ENCODE results near the gene MGST3. TPM values are rescaled to one million over a fixed set of nuclear protein-coding genes. Genes with fewer than 3 reads are reported as not detected.
A peak's percentile ranks its signal among the peaks of the same experiment; 100 is the strongest.
"Not testable (repeated sequence)": the region's sequence is repeated elsewhere in the genome, so short reads cannot be mapped to it uniquely, and the experiment has no call there.

MGST3 gene
- total RNA-seq, 2 experiments from 2014 or later = 30.9 to 33.0 TPM

GRCh38 chr1:165661703-165662102 is 30.7 kb downstream of the MGST3 start:
- ChIA-PET CTCF (no interaction called here), POLR2A (no interaction called here)
- DNase-seq (no peak), ATAC-seq (no peak)
- no peaks in the 10 kb centered on the region for H3K9me3 Mint-ChIP-seq (ENCODE audit: insufficient read depth)
- peaks cover 52% of the 10 kb centered on the region for H3K36me3 Mint-ChIP-seq (ENCODE audit: low read depth)
- no peak overlapping the region for H3K4me3 Mint-ChIP-seq
- H3K4me1 Mint-ChIP-seq (ENCODE audit: low read depth) = peaks cover 15% of the 10 kb centered on the region
- no peaks in the 10 kb centered on the region for H3K27me3 Mint-ChIP-seq (ENCODE audit: low read depth)
- no peak overlapping the region for H3K27ac Mint-ChIP-seq

DNA sequence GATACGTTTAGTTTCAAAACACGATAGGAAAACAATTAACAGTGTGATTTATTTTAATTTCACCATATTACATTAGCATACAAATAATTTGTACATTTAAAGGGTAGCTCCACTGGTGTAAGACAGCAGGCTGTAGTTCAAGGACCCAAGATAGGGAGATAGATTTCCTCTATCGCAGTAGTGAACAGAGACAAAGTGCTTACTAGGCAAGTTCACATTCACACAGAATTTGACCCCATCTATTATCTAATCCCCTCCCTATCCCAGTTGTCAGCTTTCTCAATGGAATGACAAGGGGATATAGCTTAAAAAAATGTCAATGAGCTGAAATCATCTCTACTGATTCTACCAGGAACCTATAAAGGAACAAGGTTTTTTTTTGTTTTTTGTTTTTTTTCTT is 31.2 kb downstream of the MGST3 start:
- peaks cover 15% of the 10 kb centered on the region for H3K4me1 Mint-ChIP-seq (ENCODE audit: low read depth)
- H3K27ac Mint-ChIP-seq = no peak overlapping the region
- DNase-seq = no peak
- no peak for ATAC-seq
- peaks cover 57% of the 10 kb centered on the region for H3K36me3 Mint-ChIP-seq (ENCODE audit: low read depth)
- POLR2A ChIA-PET = no interaction called here
- CTCF ChIA-PET = no interaction called here
- no peaks in the 10 kb centered on the region for H3K9me3 Mint-ChIP-seq (ENCODE audit: insufficient read depth)
- no peaks in the 10 kb centered on the region for H3K27me3 Mint-ChIP-seq (ENCODE audit: low read depth)
- no peak overlapping the region for H3K4me3 Mint-ChIP-seq

GRCh38 chr1:165666152-165666825 is 35.3 kb downstream of the MGST3 start:
- POLR2A ChIA-PET = no interaction called here
- no peaks in the 10 kb centered on the region for H3K27me3 Mint-ChIP-seq (ENCODE audit: low read depth)
- CTCF ChIA-PET = interaction anchor here (1.1 to 1.6 kb wide), 3 partner anchors 8 to 64 kb away, joined by 4 to 6 read pairs (median 5); no protein-coding TSS in a partner anchor
- H3K4me1 Mint-ChIP-seq (ENCODE audit: low read depth) = peaks cover 15% of the 10 kb centered on the region
- DNase-seq = no peak
- ATAC-seq = no peak
- H3K36me3 Mint-ChIP-seq (ENCODE audit: low read depth) = peaks cover 75% of the 10 kb centered on the region
- no peak overlapping the region for H3K27ac Mint-ChIP-seq
- no peak overlapping the region for H3K4me3 Mint-ChIP-seq
- no peaks in the 10 kb centered on the region for H3K9me3 Mint-ChIP-seq (ENCODE audit: insufficient read depth)

GRCh38 chr1:165668184-165668583 is 37.1 kb downstream of the MGST3 start:
- Mint-ChIP-seq H3K4me1 (ENCODE audit: low read depth) (peaks cover 15% of the 10 kb centered on the region), H3K9me3 (ENCODE audit: insufficient read depth) (no peaks in the 10 kb centered on the region), H3K27me3 (ENCODE audit: low read depth) (no peaks in the 10 kb centered on the region), H3K4me3 (no peak overlapping the region), H3K36me3 (ENCODE audit: low read depth) (peaks cover 75% of the 10 kb centered on the region), H3K27ac (no peak overlapping the region)
- ChIA-PET CTCF (interaction anchor here (1.1 kb wide), 1 partner anchor 70 kb away, joined by 3 read pairs; no protein-coding TSS in a partner anchor), POLR2A (no interaction called here)
- no peak for ATAC-seq
- DNase-seq = no peak

GRCh38 chr1:165671526-165671925 is 40.5 kb downstream of the MGST3 start:
- Mint-ChIP-seq H3K27me3 (ENCODE audit: low read depth) (no peaks in the 10 kb centered on the region), H3K4me1 (ENCODE audit: low read depth) (peaks cover 8% of the 10 kb centered on the region), H3K36me3 (ENCODE audit: low read depth) (peaks cover 71% of the 10 kb centered on the region), H3K4me3 (no peak overlapping the region), H3K27ac (no peak overlapping the region), H3K9me3 (ENCODE audit: insufficient read depth) (no peaks in the 10 kb centered on the region)
- DNase-seq (no peak), ATAC-seq (no peak)
- ChIA-PET POLR2A (no interaction called here), CTCF (no interaction called here)

- Mint-ChIP-seq H3K27ac (no peak overlapping the region), H3K36me3 (ENCODE audit: low read depth) (peaks cover 63% of the 10 kb centered on the region), H3K27me3 (ENCODE audit: low read depth) (no peaks in the 10 kb centered on the region), H3K4me3 (no peak overlapping the region), H3K9me3 (ENCODE audit: insufficient read depth) (no peaks in the 10 kb centered on the region), H3K4me1 (ENCODE audit: low read depth) (peaks cover 21% of the 10 kb centered on the region)
- CTCF ChIA-PET = no interaction called here
- POLR2A ChIA-PET = interaction anchor here (1.0 kb wide), 1 partner anchor 24 kb away, joined by 4 read pairs; the partner anchor contains the start of gene ALDH9A1
- DNase-seq = no peak
- no peak for ATAC-seq
Measured at GRCh38 chr1:165674599-165674998, 43.6 kb downstream of the MGST3 start.

DNA sequence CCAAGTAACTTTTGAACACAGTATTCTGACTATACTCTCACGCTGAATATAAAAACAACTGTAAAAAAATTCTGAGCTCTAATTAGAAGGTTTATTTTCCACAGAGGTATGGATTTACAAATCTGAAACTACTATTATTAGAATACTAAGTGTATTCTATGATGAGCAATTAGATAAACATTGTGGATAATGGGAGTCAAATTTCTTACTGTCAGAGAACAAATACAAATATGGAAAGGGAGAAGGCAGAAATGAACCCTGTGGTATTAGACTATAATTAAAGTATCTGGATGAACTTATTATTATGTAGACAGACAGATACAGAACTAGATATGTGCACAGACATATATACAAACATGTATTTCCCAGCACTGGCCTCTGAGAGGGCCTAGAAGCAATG is 44.8 kb downstream of the MGST3 start:
- peaks cover 21% of the 10 kb centered on the region for H3K4me1 Mint-ChIP-seq (ENCODE audit: low read depth)
- no peak for DNase-seq
- no peaks in the 10 kb centered on the region for H3K27me3 Mint-ChIP-seq (ENCODE audit: low read depth)
- H3K4me3 Mint-ChIP-seq = no peak overlapping the region
- H3K27ac Mint-ChIP-seq = no peak overlapping the region
- POLR2A ChIA-PET = no interaction called here
- H3K36me3 Mint-ChIP-seq (ENCODE audit: low read depth) = peaks cover 65% of the 10 kb centered on the region
- CTCF ChIA-PET = no interaction called here
- ATAC-seq = no peak
- no peaks in the 10 kb centered on the region for H3K9me3 Mint-ChIP-seq (ENCODE audit: insufficient read depth)

GRCh38 chr1:165678509-165678908 is 47.5 kb downstream of the MGST3 start:
- no peaks in the 10 kb centered on the region for H3K9me3 Mint-ChIP-seq (ENCODE audit: insufficient read depth)
- peaks cover 19% of the 10 kb centered on the region for H3K4me1 Mint-ChIP-seq (ENCODE audit: low read depth)
- no peaks in the 10 kb centered on the region for H3K27me3 Mint-ChIP-seq (ENCODE audit: low read depth)
- peak; percentile 47 for ATAC-seq
- no peak overlapping the region for H3K4me3 Mint-ChIP-seq
- DNase-seq = no peak
- peaks cover 66% of the 10 kb centered on the region for H3K36me3 Mint-ChIP-seq (ENCODE audit: low read depth)
- ChIA-PET POLR2A (interaction anchor here (1.7 kb wide), 1 partner anchor 20 kb away, joined by 5 read pairs; the partner anchor contains the start of gene ALDH9A1), CTCF (interaction anchor here (0.9 kb wide), 1 partner anchor 8 kb away, joined by 3 read pairs; no protein-coding TSS in a partner anchor)
- H3K27ac Mint-ChIP-seq = peak overlapping the region; percentile 62

DNA sequence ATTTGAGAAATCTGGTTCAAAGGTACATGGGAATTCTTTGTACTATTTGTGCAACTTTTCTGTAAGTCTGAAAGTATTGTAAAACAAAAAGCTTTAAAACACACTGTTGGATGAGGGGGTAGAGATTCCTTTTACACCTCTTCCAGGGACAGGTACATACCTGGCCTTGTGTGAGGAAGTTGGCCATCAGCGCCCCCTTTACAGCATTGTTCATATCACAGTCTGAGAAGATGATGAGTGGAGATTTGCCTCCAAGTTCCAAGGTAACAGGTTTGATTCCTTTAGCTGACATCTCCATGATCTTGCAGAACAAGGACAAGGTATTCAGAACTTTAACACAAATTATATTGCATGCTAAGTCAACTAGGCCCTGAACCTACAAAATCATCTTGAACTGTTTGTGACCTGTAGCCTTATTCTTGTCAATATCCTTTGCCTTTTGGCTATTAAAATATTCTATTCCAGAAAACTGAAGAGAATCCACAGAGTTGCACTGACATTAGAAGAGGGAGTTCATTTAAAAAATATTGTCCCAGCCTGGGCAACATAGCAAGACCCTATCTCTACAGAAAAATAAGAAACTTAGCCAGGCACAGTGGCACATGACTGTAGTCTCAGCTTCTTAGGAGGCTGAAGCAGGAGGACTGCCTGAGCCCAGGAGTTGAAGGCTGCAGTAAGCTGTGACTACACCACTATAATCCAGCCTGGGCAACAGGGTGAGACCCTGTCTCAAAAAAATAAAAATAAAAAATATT is 48.4 kb downstream of the MGST3 start:
- Mint-ChIP-seq H3K36me3 (ENCODE audit: low read depth) (peaks cover 64% of the 10 kb centered on the region), H3K27me3 (ENCODE audit: low read depth) (no peaks in the 10 kb centered on the region), H3K4me1 (ENCODE audit: low read depth) (peaks cover 19% of the 10 kb centered on the region), H3K27ac (no peak overlapping the region), H3K4me3 (no peak overlapping the region), H3K9me3 (ENCODE audit: insufficient read depth) (no peaks in the 10 kb centered on the region)
- ATAC-seq (no peak), DNase-seq (no peak)
- ChIA-PET CTCF (interaction anchor here (1.0 kb wide), 1 partner anchor 77 kb away, joined by 3 read pairs; no protein-coding TSS in a partner anchor), POLR2A (interaction anchor here (1.7 kb wide), 1 partner anchor 19 kb away, joined by 5 read pairs; the partner anchor contains the start of gene ALDH9A1)

DNA sequence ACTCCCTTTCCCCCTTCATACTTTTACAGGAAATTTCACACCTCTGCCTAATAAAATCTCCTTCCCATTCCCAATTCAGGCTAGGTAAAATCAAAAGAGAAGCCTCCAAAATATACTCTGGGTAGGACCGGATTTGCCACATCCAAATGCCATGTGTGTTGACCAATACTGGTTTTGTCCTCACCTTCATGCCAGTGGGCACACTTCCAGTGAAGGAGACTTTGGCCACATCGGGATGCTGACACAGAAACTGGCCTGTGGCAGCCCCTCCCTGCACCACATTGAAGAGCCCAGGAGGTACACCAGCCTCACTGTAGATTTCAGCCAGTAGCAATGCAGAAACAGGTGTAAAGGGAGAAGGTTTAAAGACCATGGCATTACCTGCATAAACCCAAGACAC is 49.3 kb downstream of the MGST3 start:
- ChIA-PET POLR2A (no interaction called here), CTCF (no interaction called here)
- H3K4me1 Mint-ChIP-seq (ENCODE audit: low read depth) = peaks cover 17% of the 10 kb centered on the region
- H3K27me3 Mint-ChIP-seq (ENCODE audit: low read depth) = no peaks in the 10 kb centered on the region
- H3K27ac Mint-ChIP-seq = no peak overlapping the region
- no peaks in the 10 kb centered on the region for H3K9me3 Mint-ChIP-seq (ENCODE audit: insufficient read depth)
- ATAC-seq (no peak), DNase-seq (no peak)
- peaks cover 65% of the 10 kb centered on the region for H3K36me3 Mint-ChIP-seq (ENCODE audit: low read depth)
- H3K4me3 Mint-ChIP-seq = no peak overlapping the region

- H3K9me3 Mint-ChIP-seq (ENCODE audit: insufficient read depth); POLR2A ChIA-PET; CTCF ChIA-PET; DNase-seq; H3K27me3 Mint-ChIP-seq (ENCODE audit: low read depth); ATAC-seq; H3K27ac Mint-ChIP-seq; H3K4me3 Mint-ChIP-seq: not testable (repeated sequence)
- H3K4me1 Mint-ChIP-seq (ENCODE audit: low read depth) = peaks cover 16% of the 10 kb centered on the region
- peaks cover 64% of the 10 kb centered on the region for H3K36me3 Mint-ChIP-seq (ENCODE audit: low read depth)
Measured at GRCh38 chr1:165680773-165681172, 49.7 kb downstream of the MGST3 start.

GRCh38 chr1:165683848-165684485 is 52.9 kb downstream of the MGST3 start:
- Mint-ChIP-seq H3K4me3 (no peak overlapping the region), H3K36me3 (ENCODE audit: low read depth) (peaks cover 72% of the 10 kb centered on the region), H3K27me3 (ENCODE audit: low read depth) (no peaks in the 10 kb centered on the region), H3K9me3 (ENCODE audit: insufficient read depth) (no peaks in the 10 kb centered on the region), H3K27ac (no peak overlapping the region), H3K4me1 (ENCODE audit: low read depth) (peaks cover 25% of the 10 kb centered on the region)
- ATAC-seq = no peak
- no peak for DNase-seq
- ChIA-PET CTCF (interaction anchor here (0.8 to 1.5 kb wide), 3 partner anchors 82 to 230 kb away, joined by 3 to 4 read pairs (median 4); no protein-coding TSS in a partner anchor), POLR2A (no interaction called here)

All from activated CD8-positive, alpha-beta T cell treated with anti-CD3 and anti-CD28 coated beads, Interleukin-2, amount 10 ng/mL, durations not matched to agents 7 days and 5 days (primary cell).